ENCODE results near the gene CDKL1.
"Not testable (repeated sequence)": the region's sequence is repeated elsewhere in the genome, so short reads cannot be mapped to it uniquely, and the experiment has no call there.

Gene CDKL1

DNA sequence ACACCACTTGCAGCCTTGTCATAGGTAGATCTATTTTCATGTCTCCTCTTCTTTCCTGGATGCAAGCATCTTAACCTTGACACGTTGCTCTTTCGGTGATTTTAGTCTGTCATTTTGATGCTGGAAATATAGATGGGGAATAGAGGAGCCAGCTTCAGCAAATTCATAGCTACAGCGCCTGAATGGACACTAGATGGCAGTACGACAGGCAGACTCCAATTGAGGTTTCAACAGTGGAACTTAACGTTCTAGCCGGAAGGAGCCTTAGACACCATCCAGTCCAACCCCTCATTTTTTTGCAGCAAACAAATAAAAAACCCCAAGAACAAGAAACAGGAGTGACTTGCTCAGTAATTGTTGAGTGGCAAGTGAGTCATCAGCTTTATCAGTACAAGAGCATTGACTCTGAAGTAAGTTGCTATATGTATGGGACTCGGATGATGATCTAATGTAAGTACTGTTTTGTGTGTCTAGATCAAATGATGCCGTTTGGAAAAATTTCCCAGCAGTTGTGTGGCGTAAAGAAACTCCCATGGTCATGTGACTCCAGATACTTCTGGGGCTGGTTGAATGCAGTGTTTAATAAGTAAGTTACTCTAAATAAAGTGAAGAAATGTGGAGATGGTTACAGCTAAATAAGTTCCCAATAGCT is 75.5 kb downstream of the CDKL1 start:
- DNase-seq: peak; percentile 38

DNA sequence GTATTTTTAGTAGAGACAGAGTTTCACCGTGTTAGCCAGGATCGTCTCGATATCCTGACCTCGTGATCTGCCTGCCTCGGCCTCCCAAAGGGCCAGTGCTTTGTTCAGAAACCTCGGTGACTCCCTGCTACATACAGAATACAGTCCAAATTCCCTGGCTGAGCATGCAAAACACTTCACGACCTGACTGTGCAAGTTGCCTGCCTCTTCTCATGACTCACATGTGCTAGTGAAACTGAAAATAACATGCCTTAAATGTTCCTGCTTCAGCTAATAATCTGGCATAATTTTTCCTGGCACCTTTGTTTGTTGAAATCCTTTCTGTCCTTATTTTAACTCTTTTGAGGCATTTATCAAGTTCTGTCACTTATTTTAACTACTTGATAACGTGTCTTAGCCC is 76.4 kb downstream of the CDKL1 start:
- no peak for DNase-seq

DNA sequence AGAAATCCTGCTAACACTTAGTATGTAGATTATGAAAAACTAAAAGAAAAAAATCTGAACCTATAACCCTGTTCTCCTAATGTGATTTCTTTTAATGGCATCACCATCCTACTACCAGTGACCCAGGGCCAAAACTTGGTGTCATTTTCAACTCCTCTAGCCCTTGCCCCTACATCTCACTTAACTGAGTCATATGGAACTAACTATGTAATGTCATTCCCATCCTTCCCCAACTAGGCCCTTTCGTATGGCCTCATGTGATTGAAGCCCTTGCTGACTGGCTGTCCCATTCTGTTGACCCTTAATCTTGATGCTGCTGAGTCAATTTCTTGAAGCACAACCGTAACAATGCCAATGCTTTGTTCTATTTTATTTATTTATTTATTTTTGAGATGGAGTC is 77.0 kb downstream of the CDKL1 start:
- DNase-seq: no peak

DNA sequence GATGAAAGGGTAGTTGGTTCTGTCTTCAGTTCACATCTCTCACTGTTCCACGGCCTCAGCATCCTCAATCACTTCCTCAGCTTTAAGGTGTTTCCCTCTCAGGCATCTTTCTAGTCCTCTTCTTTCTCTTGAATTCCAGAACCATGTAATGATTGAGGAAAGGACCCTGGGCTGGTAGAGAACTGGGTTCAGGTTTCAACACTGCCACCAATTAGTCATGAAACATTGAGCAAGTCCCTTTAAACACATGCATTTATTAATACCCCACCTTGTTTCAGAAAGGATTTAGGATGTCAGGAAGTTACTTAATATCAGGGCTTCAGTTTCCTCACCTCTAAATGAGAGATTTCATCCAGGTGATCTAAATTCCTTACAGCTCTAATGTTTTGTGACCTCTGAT is 77.4 kb downstream of the CDKL1 start:
- DNase-seq: no peak

DNA sequence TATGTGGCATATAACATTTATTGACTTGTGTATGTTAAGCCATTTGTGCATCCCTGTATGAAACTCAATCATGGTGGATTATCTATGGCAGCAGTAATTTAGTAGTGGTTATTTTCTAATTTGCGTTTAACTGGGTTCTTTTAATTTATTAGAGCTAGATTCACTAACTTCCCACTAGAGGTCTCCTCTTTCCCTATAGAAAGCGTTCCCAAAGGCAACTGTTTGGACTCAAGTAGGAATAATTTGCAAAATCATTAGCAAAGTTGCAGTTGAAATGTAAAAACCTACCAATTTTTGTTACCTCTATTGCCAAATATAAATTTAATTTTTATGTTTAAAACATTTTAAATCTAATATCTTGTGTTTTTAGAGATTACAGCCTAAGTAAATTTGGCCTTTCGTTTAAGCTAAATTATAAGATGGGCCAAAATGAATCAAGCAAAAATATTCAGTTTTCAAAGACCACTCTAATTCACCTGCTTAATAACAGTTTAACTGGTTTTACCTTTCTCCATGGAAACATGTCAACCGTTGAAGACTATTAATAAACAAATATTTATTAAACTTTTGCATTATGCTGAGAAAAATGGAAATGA is 78.6 kb downstream of the CDKL1 start:
- DNase-seq: no peak

DNA sequence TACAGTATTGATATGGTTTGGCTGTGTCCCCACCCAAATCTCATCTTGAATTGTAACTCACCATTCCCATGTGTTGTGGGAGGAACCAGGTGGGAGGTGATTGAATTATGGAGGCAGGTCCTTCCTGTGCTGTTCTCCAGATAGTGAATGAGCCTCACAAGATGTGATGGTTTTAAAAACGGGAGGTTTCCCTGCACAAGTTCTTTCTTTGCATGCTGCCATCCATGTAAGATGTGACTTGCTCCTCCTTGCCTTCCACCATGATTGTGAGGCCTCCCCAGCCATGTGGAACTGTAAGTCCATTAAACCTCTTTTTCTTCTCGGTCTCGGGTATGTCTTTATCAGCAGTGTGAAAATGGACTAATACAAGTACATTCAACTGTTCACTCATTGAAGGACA is 82.6 kb downstream of the CDKL1 start:
- not testable (repeated sequence) for DNase-seq

DNA sequence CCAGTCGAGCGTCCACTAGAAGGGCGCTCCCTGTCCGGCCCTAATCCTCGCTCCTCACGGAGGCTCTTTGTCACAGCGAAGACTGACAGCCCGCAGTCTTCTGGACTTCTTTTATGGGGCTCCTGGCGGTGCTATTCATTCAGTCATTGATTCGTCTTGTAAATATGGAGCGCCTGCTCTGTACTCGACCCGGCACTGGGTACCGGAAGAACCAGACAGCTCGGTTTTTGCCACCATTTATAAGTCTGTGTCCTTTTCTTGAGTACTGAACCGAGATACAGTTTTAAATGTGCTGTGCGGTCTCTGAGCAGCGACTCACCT is 84.0 kb downstream of the CDKL1 start:
- DNase-seq: no peak

DNA sequence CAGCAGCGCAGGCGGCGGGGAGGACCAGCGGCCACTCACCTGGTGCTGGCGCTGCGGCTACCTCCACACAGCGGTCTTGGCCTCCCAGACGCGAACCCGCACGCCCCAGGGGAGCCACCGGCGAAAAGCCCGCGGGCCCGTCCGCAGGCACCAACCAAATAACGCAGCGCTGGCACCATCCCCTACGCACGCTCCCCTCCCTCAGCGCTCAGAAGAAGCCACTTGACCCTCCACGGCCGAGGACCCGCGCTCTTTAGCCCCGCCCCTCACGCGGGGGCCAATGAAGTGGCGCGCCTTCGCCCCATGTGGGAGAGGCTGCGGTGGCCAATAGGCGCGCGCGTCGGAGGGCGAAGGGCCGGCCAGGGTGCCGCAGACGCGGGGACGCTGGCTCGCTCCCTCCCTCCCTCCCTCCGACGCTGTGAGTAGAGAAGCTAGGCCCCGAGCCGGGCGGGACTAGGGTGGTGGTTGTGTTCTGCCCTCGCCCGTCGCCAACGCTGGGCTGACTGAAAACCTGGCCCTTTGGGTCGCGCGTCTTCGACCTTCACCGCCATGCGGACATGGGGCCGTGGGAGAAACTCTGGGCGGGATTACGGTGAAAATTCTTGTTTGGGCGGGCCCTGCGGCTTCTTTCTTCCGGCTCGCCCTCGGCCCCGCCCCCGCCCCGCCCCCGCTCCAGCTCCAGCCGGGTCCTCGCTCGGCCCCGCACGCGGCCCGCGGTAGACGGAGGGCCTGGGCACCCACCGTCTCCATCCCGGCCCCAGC is 84.5 kb downstream of the CDKL1 start, which contains the start of the genes DMAC2L and L2HGDH:
Gene DMAC2L, plus strand, starts transcription at position 353 of the 762 bp plus-strand sequence. CDS start 9,164 bp downstream, outside the sequence.
Gene L2HGDH, minus strand, starts transcription at position 258 of the 762 bp plus-strand sequence. Its CDS starts 79 bp downstream, at position 179.
- peak; percentile 88 for DNase-seq

DNA sequence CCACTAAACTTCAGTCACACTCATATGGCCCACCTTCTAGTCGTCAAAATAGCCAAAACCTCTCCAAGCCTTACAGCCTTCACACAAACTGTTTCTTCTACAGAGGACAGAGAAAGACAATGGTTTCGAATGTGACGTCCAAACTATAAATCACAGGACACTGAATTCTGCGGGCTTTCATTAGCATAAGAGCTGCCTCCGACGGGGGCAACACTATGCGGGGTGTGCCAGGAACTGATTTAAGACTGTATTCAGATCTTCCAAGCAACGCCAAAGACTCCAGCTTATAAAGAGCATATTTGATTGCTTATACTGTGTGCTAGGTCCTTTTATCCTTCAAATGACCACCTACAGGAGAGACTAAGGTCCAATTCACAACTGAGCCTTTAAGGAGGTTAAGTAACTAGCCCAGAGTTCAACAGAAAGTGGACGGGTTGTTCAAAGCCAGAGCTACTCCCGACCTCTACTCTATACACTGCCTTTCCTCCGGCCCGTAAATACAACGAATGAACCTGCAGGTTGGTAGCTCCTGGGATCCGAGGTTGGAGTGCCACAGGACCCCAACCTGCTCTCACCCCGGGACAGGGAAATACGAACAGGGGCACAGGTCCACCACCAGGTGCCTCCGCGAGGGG is 85.2 kb downstream of the CDKL1 start:
- DNase-seq: no peak

DNA sequence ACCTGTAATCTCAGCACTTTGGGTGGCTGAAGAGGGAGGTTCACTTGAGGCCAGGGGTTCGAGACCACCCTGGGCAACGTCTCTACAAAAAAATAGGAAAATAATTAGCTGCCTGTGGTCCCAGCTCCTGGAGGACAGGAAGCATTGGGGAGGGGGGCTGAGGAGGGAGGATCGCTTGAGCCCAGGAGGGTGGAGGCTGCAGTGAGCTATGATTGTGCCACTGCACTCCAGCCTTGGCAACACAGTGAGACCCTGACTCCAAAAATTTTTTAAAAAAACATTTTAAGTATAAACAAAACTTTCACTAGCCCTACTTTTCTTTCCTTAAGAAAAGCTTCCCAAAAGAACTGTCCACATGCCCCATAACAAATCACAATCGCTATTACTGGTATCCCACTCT is 86.2 kb downstream of the CDKL1 start:
- no peak for DNase-seq

DNA sequence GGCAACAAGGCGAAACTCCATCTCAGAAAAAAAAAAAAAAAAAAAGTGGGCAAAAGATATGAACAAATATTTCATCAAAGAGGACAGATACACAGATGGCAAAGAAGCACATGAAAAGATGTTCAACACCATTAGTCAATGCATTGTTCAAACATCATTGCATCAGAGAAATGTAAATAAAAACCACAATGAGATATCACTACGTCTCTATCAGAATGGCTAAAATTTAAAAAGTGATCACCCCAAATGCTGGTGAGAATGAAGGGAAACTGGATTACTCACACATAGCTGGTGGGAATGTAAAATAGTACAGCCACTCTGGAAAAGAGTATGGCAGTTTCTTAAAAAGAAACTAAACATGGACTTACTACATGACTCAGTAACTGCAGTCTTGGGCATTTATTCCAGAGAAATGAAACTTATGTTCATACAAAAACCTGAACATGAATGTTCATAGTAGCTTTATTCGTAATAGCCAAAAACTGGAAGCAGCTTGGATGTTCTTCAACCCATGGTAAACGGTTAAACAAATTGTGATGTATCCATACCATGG is 88.2 kb downstream of the CDKL1 start:
- DNase-seq: no peak

DNA sequence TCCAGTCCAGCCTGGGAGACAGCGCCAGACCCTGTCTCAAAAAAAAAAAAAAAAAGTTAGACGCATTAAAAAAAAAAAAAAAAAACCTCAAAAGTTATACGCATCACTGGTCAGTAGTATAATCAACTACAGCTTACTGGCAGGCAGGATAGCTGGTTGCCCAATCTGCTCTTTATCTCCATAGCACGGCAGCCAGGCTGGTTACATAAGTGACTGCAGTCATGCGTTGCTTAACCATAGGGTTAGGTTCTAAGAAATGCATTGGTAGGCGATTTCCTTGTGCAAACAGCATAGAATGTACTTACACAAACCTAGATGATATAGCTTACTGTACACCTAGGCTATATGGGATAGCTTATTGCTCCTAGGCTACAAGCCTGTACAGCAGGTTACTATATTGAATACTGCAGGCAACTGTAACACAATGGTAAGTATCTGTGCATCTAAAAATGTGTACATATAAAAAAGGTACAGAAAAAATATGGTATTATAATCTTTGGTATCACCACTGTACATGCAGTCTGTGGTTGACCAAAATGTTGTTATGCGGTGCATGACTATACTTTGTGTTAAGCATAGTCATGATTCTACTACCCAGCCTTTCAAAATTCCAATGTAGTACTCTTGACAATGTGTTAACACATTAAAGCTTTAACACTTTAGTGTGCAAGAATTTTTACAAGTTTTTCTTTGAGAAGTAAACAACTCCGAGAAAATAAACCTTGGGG is 92.8 kb downstream of the CDKL1 start:
- no peak for DNase-seq

DNA sequence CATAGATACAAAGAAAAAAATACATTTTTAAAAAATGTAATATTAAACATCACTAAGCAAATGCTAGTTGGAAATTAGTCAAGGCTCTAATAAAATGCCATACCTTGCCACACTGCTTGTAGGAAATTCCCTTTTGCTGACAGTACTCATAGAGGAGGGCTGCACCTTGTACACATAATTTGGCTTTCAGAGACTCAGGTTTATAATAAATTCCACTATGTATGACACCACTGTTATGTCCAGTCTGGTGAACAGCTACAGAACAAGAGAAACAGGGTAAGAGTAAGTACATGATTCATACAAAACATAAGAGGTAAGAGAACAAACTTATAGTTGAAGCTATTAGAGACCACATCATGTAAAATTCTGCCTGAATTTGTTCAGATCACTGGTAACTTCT is 94.8 kb downstream of the CDKL1 start:
- no peak for DNase-seq

DNA sequence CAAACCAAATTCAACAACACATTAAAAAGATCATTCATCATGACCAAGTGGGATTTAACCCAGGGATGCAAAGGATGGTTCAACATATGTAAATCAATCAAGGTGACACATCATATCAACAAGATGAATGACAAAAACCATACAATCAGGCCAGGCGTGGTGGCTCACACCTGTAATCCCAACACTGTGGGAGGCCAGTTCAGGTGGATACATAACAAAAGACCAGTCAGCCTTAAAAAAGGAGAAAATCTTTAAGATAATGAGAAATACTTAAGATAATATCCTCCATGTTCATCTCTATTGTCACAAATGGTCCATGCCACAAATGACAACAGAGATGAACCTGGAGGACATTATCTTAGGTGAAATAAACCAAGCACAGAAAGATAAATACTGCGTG is 97.1 kb downstream of the CDKL1 start:
- no peak for DNase-seq

DNA sequence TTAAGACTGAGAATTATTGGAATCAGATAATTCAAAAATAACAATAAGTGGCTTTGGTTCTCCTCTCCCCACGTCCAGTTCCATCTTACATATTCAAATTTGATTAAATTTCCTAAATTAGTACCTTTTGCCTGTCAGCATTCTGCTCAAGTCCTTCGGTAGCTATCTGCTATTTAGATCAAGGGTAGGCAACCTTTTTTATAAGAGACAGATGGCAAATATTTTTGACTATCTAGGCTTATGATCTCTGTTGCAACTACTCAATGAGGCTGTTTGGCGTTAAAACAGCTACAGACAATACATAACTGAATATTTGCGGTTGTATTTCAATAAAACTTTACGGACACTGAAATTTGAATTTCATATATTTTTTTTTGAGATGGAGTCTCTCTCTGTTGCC is 106.4 kb downstream of the CDKL1 start:
- no peak for DNase-seq

DNA sequence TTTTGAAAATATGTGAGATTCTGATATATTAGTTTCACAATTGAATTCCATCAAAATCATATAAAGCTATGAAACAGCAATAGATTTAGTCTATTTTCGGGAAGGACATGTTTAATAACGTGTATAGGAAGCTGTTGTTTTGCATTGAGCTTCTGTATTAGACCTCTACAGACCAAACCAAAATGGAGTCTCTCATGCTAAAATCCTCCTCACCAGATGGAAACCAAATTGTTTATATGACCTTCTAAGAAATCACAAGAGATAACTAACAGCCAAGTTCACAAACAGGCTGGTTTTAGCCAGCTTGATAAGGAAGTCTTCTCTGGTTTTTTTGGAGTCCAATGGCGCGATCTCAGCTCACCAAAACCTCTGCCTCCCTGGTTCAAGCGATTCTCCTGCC is 108.5 kb downstream of the CDKL1 start:
- DNase-seq: no peak

DNA sequence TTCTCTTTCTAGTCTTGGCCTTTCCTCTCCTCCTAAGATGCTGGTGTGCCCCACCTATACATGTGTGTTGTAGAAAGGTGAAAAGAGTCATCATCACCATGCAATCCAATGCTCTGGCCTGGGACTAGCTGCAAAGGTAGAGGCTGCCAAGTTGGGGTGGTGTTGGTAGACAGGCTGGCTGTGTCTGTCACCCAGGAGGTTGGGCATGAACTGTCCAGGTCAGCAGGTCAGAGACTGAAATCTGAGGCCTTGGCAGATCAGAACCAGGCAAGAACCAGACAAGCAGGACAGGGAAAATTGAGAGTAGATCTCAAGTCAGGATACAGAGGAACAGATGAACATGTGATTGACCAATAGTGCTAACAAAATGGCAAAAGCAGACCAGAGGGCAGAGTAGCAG is 110.8 kb downstream of the CDKL1 start:
- DNase-seq: no peak

Data from stimulated activated CD4-positive, alpha-beta T cell treated with anti-CD3 and anti-CD28 coated beads, Interleukin-4, amount 100 ng/mL, for 1 hour (primary cell).